GM23338 (cell line): ENCODE data around the gene GPRC5C. TPM values are rescaled to one million over a fixed set of nuclear protein-coding genes. Genes with fewer than 3 reads are reported as not detected.

Source experiments
- ATAC-seq: fragments of 200-7000 bp; cut with Tn5 transposase; 3 replicates; pipeline ENCODE4 v1.9.1; 2020
- DNase-seq: peaks from one replicate; pipeline ENCODE4 v3.0.0-alpha.2; 2015; ENCODE audit warnings: low spot score
- H2AFZ ChIP-seq: fragments of 200-600 bp; sonication (generic); 2 replicates; pipeline ENCODE4 v1.8.0; 2016; ENCODE audit warnings: antibody characterized with exemption, mild to moderate bottlenecking, moderate library complexity
- H3F3A ChIP-seq: fragments of 200-600 bp; sonication (generic); replicated peaks from 2 replicates; pipeline ENCODE4 v1.8.0; 2017; ENCODE audit warnings: antibody characterized with exemption, mixed run types, low read depth
- H3K27ac ChIP-seq: fragments of 200-600 bp; sonication (generic); 2 replicates; pipeline ENCODE4 v1.6.1; 2016; ENCODE audit warnings: low read depth
- H3K27me3 ChIP-seq: fragments of 200-600 bp; sonication (generic); 2 replicates; pipeline ENCODE4 v1.8.0; 2016; ENCODE audit warnings: mild to moderate bottlenecking, mixed run types, moderate library complexity; ENCODE audit not compliant: insufficient read depth
- H3K36me3 ChIP-seq: fragments of 200-600 bp; sonication (generic); 2 replicates; pipeline ENCODE4 v1.8.0; 2016; ENCODE audit warnings: mild to moderate bottlenecking; ENCODE audit not compliant: insufficient read depth
- H3K4me1 ChIP-seq: fragments of 200-600 bp; sonication (generic); 2 replicates; pipeline ENCODE4 v1.8.0; 2016; ENCODE audit warnings: mild to moderate bottlenecking, moderate library complexity; ENCODE audit not compliant: insufficient read depth
- H3K4me2 ChIP-seq: fragments of 200-600 bp; sonication (generic); 2 replicates; pipeline ENCODE4 v1.7.1; 2017; ENCODE audit warnings: mixed run types
- H3K4me3 ChIP-seq: fragments of 200-600 bp; sonication (generic); 2 replicates; pipeline ENCODE4 v1.6.1; 2016; ENCODE audit warnings: mixed run types
- H3K79me2 ChIP-seq: fragments of 200-600 bp; sonication (generic); replicated peaks from 2 replicates; pipeline ENCODE4 v1.8.0; 2017; ENCODE audit warnings: mild to moderate bottlenecking; ENCODE audit not compliant: insufficient read depth
- H3K9me2 ChIP-seq: fragments of 200-600 bp; sonication (generic); 2 replicates; pipeline ENCODE4 v1.8.0; 2017; ENCODE audit not compliant: insufficient read depth
- H4K20me1 ChIP-seq: fragments of 200-600 bp; sonication (generic); replicated peaks from 2 replicates; pipeline ENCODE4 v1.8.0; 2017; ENCODE audit warnings: mild to moderate bottlenecking; ENCODE audit not compliant: insufficient read depth
- H3K27ac Mint-ChIP-seq: 2 replicates; pipeline ENCODE4 v1.8.0; 2020; ENCODE audit warnings: inconsistent platforms, mild to moderate bottlenecking, moderate library complexity, mixed read lengths
- H3K27me3 Mint-ChIP-seq: 3 replicates; pipeline ENCODE4 v1.8.0; 2022; ENCODE audit warnings: low read depth, mild to moderate bottlenecking, moderate library complexity, mixed read lengths, inconsistent platforms; ENCODE audit not compliant: insufficient read depth, poor library complexity
- H3K36me3 Mint-ChIP-seq: 3 replicates; pipeline ENCODE4 v1.8.0; 2021; ENCODE audit warnings: low read depth, mild to moderate bottlenecking, inconsistent platforms, moderate library complexity, mixed read lengths
- H3K4me1 Mint-ChIP-seq: 3 replicates; pipeline ENCODE4 v1.8.0; 2020; ENCODE audit warnings: mild to moderate bottlenecking, inconsistent platforms, mixed read lengths
- H3K4me3 Mint-ChIP-seq: 3 replicates; pipeline ENCODE4 v1.8.0; 2021; ENCODE audit warnings: moderate library complexity, mild to moderate bottlenecking, inconsistent platforms, mixed read lengths
- H3K9me3 Mint-ChIP-seq: 3 replicates; pipeline ENCODE4 v1.8.0; 2020; ENCODE audit warnings: moderate library complexity, mild to moderate bottlenecking, inconsistent platforms, mixed read lengths
- CREB1 ChIP-seq: fragments of 250-450 bp; sonication (Bioruptor Pico); IDR thresholded peaks from 2 replicates; pipeline ENCODE4 v1.5.0; 2020; ENCODE audit warnings: low read depth, mild to moderate bottlenecking, moderate library complexity
- CTCF ChIP-seq, 2 experiments: fragments of 200-600 bp in 1 of 2; sonication (generic) in 1 of 2; conservative IDR thresholded peaks; 2 replicates each; pipeline versions ENCODE4 v1.5.1 to v1.6.1; 2016 to 2017; ENCODE audit warnings: antibody characterized with exemption in 2 of 2, low read depth in 2 of 2, mild to moderate bottlenecking in 2 of 2, moderate library complexity in 1 of 2
- ETS1 ChIP-seq: IDR thresholded peaks from 2 replicates; pipeline ENCODE4 v1.6.1; 2016; ENCODE audit warnings: antibody characterized with exemption
- EZH2phosphoT487 ChIP-seq: fragments of 200-600 bp; sonication (generic); IDR thresholded peaks from one replicate; pipeline ENCODE4 v1.8.1; 2018; ENCODE audit warnings: antibody characterized with exemption; ENCODE audit not compliant: unreplicated experiment
- POLR2AphosphoS5 ChIP-seq: IDR thresholded peaks from 2 replicates; pipeline ENCODE4 v1.6.1; 2016; ENCODE audit warnings: antibody characterized with exemption, low read depth
- REST ChIP-seq: IDR thresholded peaks from one replicate; pipeline ENCODE4 v1.6.1; 2018; ENCODE audit warnings: antibody characterized with exemption; ENCODE audit not compliant: unreplicated experiment
- STAT1 ChIP-seq: IDR thresholded peaks from one replicate; pipeline ENCODE4 v1.6.1; 2016; ENCODE audit warnings: antibody characterized with exemption; ENCODE audit not compliant: unreplicated experiment
- ZNF114 ChIP-seq: fragments of 250-450 bp; sonication (Bioruptor Pico); IDR thresholded peaks from 2 replicates; pipeline ENCODE4 v1.5.0; 2020; ENCODE audit warnings: mild to moderate bottlenecking, moderate library complexity
- ZNF331 ChIP-seq: fragments of 250-450 bp; sonication (Bioruptor Pico); IDR thresholded peaks from 2 replicates; pipeline ENCODE4 v1.5.0; 2020; ENCODE audit warnings: low read depth, mild to moderate bottlenecking, moderate library complexity
- ZNF462 ChIP-seq: fragments of 250-450 bp; sonication (Bioruptor Pico); IDR thresholded peaks from 2 replicates; pipeline ENCODE4 v1.5.0; 2020; ENCODE audit warnings: mild to moderate bottlenecking, moderate library complexity
- polyA plus RNA-seq: library from polyadenylated mRNA; unstranded; fragments of >200 nt; fragmentation: Nextera tagmentation; extraction: Ambion mirVana; gene quantifications from 2 replicates; pipeline ENCODE4 v1.2.1, GENCODE V29; 2016
- total RNA-seq: library from RNA; depleted of rRNA; stranded (reverse); fragments of >200 nt; shearing (Covaris generic); gene quantifications from 2 replicates; pipeline ENCODE4 v1.2.3, GENCODE V29; 2014

Gene GPRC5C
- total and polyA plus RNA-seq, 2 experiments from 2014 or later = 9.0 to 22.4 TPM

GRCh38 chr17:74460996-74461395 is 29.1 kb downstream of the GPRC5C start:
- ATAC-seq (no peak), DNase-seq (no peak)
- Histone ChIP-seq H3K36me3 (no peaks in the 10 kb centered on the region), H3K27me3 (peaks cover 10% of the 10 kb centered on the region), H3K27ac (no peak overlapping the region), H4K20me1 (no peaks in the 10 kb centered on the region), H3K79me2 (no peaks in the 10 kb centered on the region), H2AFZ (no peak overlapping the region), H3K9me2 (no peaks in the 10 kb centered on the region), H3K4me2 (no peak overlapping the region), H3K4me1 (peaks cover under 1% of the 10 kb centered on the region; the same call in 1 of the 2 replicates), H3F3A (peaks cover 11% of the 10 kb centered on the region; the same call in 1 of the 2 replicates), H3K4me3 (no peak overlapping the region)
- H3K4me3 Mint-ChIP-seq = no peak overlapping the region
- TF ChIP-seq ZNF331 (no peak), REST (no peak)
- H3K9me3 Mint-ChIP-seq = no peaks in the 10 kb centered on the region
- H3K27me3 Mint-ChIP-seq = peaks cover 2% of the 10 kb centered on the region
- H3K36me3 Mint-ChIP-seq = no peaks in the 10 kb centered on the region
- peaks cover 11% of the 10 kb centered on the region for H3K4me1 Mint-ChIP-seq
- no peak overlapping the region for H3K27ac Mint-ChIP-seq

GRCh38 chr17:74461611-74462010 is 29.7 kb downstream of the GPRC5C start:
- Histone ChIP-seq H3K4me1 (no peaks in the 10 kb centered on the region; the same call in 1 of the 2 replicates), H3K4me3 (no peak overlapping the region), H3K36me3 (no peaks in the 10 kb centered on the region), H2AFZ (no peak overlapping the region), H3K4me2 (no peak overlapping the region), H4K20me1 (no peaks in the 10 kb centered on the region), H3K9me2 (no peaks in the 10 kb centered on the region), H3K27me3 (peaks cover 16% of the 10 kb centered on the region), H3K79me2 (no peaks in the 10 kb centered on the region), H3K27ac (no peak overlapping the region), H3F3A (peaks cover 11% of the 10 kb centered on the region; the same call in 1 of the 2 replicates)
- no peaks in the 10 kb centered on the region for H3K36me3 Mint-ChIP-seq
- peaks cover 7% of the 10 kb centered on the region; the same call in 2 of the 3 replicates for H3K4me1 Mint-ChIP-seq
- DNase-seq (no peak), ATAC-seq (no peak)
- H3K27me3 Mint-ChIP-seq = peaks cover 7% of the 10 kb centered on the region
- no peaks in the 10 kb centered on the region for H3K9me3 Mint-ChIP-seq
- no peak overlapping the region for H3K4me3 Mint-ChIP-seq
- H3K27ac Mint-ChIP-seq = no peak overlapping the region
- TF ChIP-seq EZH2phosphoT487 (no peak), ZNF462 (CRISPR knock-in tag) (no peak), CREB1 (CRISPR knock-in tag) (no peak), POLR2AphosphoS5 (no peak), CTCF (conservative IDR thresholded peaks at IDR 0.05; ENCODE audit: low read depth in 2 of 2) (no peak), STAT1 (no peak), ZNF331 (no peak), ETS1 (no peak), ZNF114 (CRISPR knock-in tag) (no peak)
